HG03095 (cell line): ENCODE results near the gene RARRES2.
"Not testable (repeated sequence)": the region's sequence is repeated elsewhere in the genome, so short reads cannot be mapped to it uniquely, and the experiment has no call there.

Experiments
- ATAC-seq: cut with Tn5 transposase; IDR thresholded peaks from one replicate; pipeline ENCODE4 v1.9.1; 2021; ENCODE audit warnings: moderate library complexity; ENCODE audit not compliant: unreplicated experiment

Gene RARRES2

GRCh38 chr7:150295614-150296013 lies 45.8 kb downstream of the RARRES2 start:
- ATAC-seq: not testable (repeated sequence)

- ATAC-seq: not testable (repeated sequence)
Observed at GRCh38 chr7:150295027-150295426, 46.4 kb downstream of the RARRES2 start.

- not testable (repeated sequence) for ATAC-seq
Observed at GRCh38 chr7:150290317-150290716, 51.1 kb downstream of the RARRES2 start.

GRCh38 chr7:150288816-150289215 lies 52.6 kb downstream of the RARRES2 start:
- not testable (repeated sequence) for ATAC-seq
